ENCODE results near the gene CHMP1B. TPM values are rescaled to one million over a fixed set of nuclear protein-coding genes. Genes with fewer than 3 reads are reported as not detected.

Gene CHMP1B
- total RNA-seq, 4 donors from 2014 or later, result 33.4 to 55.1 (median 39.8) TPM

DNA sequence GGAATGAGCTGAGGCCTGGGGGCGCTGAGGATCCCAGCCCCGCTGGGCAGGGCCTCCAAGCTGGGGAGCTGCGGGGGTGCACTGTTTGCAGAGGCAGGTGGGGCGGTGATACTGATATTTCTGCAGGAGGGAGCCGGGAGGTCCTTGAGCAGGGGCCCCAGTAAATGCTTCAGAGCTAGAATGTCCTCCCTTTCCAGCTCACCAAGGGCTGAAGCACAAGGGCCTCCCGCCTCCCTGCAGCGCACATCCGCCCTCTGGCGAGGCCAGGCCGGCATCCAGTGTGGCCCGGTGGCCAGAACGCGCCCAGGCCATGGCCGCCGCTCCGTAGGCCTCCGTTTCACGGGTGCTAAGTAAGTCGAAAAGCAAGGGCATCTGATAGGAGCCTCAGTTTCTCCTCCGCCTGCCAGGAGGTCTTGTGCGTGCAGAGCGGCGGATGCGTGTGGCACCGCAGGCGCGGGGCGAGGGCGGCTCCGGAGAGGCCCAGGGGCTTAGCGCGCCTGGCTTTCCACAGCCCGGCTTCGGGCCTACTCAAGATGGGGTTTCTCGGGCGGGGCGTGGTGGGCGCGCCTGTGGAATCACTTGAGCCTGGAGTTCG is 29.5 kb upstream of the CHMP1B start:
- TF ChIP-seq, protein P1, sequence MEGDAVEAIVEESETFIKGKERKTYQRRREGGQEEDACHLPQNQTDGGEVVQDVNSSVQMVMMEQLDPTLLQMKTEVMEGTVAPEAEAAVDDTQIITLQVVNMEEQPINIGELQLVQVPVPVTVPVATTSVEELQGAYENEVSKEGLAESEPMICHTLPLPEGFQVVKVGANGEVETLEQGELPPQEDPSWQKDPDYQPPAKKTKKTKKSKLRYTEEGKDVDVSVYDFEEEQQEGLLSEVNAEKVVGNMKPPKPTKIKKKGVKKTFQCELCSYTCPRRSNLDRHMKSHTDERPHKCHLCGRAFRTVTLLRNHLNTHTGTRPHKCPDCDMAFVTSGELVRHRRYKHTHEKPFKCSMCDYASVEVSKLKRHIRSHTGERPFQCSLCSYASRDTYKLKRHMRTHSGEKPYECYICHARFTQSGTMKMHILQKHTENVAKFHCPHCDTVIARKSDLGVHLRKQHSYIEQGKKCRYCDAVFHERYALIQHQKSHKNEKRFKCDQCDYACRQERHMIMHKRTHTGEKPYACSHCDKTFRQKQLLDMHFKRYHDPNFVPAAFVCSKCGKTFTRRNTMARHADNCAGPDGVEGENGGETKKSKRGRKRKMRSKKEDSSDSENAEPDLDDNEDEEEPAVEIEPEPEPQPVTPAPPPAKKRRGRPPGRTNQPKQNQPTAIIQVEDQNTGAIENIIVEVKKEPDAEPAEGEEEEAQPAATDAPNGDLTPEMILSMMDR (IDR thresholded peaks at IDR 0.05; ENCODE audit: low read depth), result no peak

GRCh38 chr18:11823545-11823944 is 27.7 kb upstream of the CHMP1B start:
- TF ChIP-seq, protein P1 (IDR thresholded peaks at IDR 0.05; ENCODE audit: low read depth), result no peak

DNA sequence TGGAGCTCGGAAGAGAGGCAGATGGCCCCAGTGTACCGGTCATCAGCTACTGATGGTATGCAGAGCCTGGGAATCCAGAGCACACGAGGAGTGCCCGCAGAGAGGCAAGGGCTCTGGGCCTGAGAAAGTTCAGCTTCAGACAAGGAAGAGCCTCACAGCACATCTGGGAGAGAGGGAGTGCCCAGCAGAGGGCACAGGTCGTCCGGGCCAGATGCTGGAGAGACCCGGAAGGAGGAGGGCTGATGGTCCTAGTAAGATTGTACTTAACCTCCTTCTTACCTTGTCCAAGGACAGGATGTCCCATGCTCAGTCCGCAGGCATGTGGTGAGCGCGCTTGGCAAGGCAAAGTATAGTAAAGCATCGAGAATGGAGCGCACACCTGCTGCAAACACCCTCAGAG is 24.4 kb upstream of the CHMP1B start:
- TF ChIP-seq, protein P1 (IDR thresholded peaks at IDR 0.05; ENCODE audit: low read depth), result no peak

- TF ChIP-seq, protein P1 (IDR thresholded peaks at IDR 0.05; ENCODE audit: low read depth), result no peak
Measured at GRCh38 chr18:11828786-11829432, 22.3 kb upstream of the CHMP1B start.

DNA sequence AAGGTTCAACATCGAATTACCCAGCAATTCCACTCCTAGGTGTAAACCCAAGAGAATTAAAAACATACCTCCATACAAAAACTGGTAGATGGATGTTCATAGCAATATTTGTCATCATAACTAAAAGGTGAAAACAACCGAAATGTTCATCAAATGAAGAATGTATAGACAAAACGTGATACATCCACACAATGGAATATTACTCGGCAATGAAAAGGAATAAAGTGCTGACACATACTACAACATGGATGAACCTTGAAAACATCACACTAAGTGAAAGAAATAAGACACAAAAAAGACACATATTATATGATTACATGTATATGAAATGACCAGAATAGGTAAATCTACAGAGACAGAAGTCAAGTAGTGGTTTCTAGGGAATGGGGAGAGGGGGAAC is 20.6 kb upstream of the CHMP1B start:
- TF ChIP-seq, protein P1 (IDR thresholded peaks at IDR 0.05; ENCODE audit: low read depth), result no peak

GRCh38 chr18:11831921-11832320 is 19.3 kb upstream of the CHMP1B start:
- TF ChIP-seq, protein P1 (IDR thresholded peaks at IDR 0.05; ENCODE audit: low read depth), result no peak

GRCh38 chr18:11834772-11835171 is 16.4 kb upstream of the CHMP1B start:
- TF ChIP-seq, protein P1 (IDR thresholded peaks at IDR 0.05; ENCODE audit: low read depth), result no peak
